ENCODE data around the gene CEP83. TPM values are rescaled to one million over a fixed set of nuclear protein-coding genes. Genes with fewer than 3 reads are reported as not detected.
"Not testable (repeated sequence)": the region's sequence is repeated elsewhere in the genome, so short reads cannot be mapped to it uniquely, and the experiment has no call there.

Gene CEP83
- total RNA-seq, 2 donors from 2014 or later, result 22.0 to 23.9 TPM

GRCh38 chr12:94458877-94459727 lies 565 bp downstream of the CEP83 start:
- ATAC-seq (replicated peaks), result peak; percentile 49
- H3K4me3 Mint-ChIP-seq, result peak overlapping the region; percentile 95
- H3K4me1 Mint-ChIP-seq, result peaks cover 25% of the 10 kb centered on the region
- no peaks in the 10 kb centered on the region for H3K9me3 Mint-ChIP-seq
- peak overlapping the region; percentile 94 for H3K27ac Mint-ChIP-seq
- H3K27me3 Mint-ChIP-seq, result peaks cover 6% of the 10 kb centered on the region
- peaks cover 32% of the 10 kb centered on the region for H3K36me3 Mint-ChIP-seq (ENCODE audit: low read depth)

- Mint-ChIP-seq H3K36me3 (ENCODE audit: low read depth) (peaks cover 50% of the 10 kb centered on the region), H3K4me1 (peaks cover 25% of the 10 kb centered on the region), H3K27me3 (peaks cover 6% of the 10 kb centered on the region), H3K4me3 (peak overlapping the region; percentile 95), H3K9me3 (no peaks in the 10 kb centered on the region), H3K27ac (peak overlapping the region; percentile 71)
- no peak for ATAC-seq (replicated peaks)
Measured at GRCh38 chr12:94457311-94457710, 2.4 kb downstream of the CEP83 start.

GRCh38 chr12:94454318-94454717 lies 5.3 kb downstream of the CEP83 start:
- H3K4me1 Mint-ChIP-seq, result peaks cover 19% of the 10 kb centered on the region

GRCh38 chr12:94445662-94446061 lies 14.0 kb downstream of the CEP83 start:
- H3K36me3 Mint-ChIP-seq (ENCODE audit: low read depth), result peaks cover 11% of the 10 kb centered on the region
- no peak overlapping the region for H3K27ac Mint-ChIP-seq
- no peak for ATAC-seq (replicated peaks)
- H3K4me3 Mint-ChIP-seq, result no peak overlapping the region
- H3K27me3 Mint-ChIP-seq, result no peaks in the 10 kb centered on the region
- H3K9me3 Mint-ChIP-seq, result no peaks in the 10 kb centered on the region
- peaks cover 7% of the 10 kb centered on the region for H3K4me1 Mint-ChIP-seq

More at GRCh38 chr12:94454318-94454717, 5.3 kb downstream of the CEP83 start:
- not testable (repeated sequence) for H3K9me3 Mint-ChIP-seq; H3K27ac Mint-ChIP-seq; H3K4me3 Mint-ChIP-seq; ATAC-seq (replicated peaks); H3K27me3 Mint-ChIP-seq
- peaks cover 54% of the 10 kb centered on the region for H3K36me3 Mint-ChIP-seq (ENCODE audit: low read depth)

- no peak overlapping the region for H3K27ac Mint-ChIP-seq
- no peaks in the 10 kb centered on the region for H3K9me3 Mint-ChIP-seq
- no peaks in the 10 kb centered on the region for H3K4me1 Mint-ChIP-seq
- H3K27me3 Mint-ChIP-seq, result no peaks in the 10 kb centered on the region
- no peak for ATAC-seq (replicated peaks)
- no peak overlapping the region for H3K4me3 Mint-ChIP-seq
- peaks cover 11% of the 10 kb centered on the region for H3K36me3 Mint-ChIP-seq (ENCODE audit: low read depth)
Measured at GRCh38 chr12:94437303-94437702, 22.4 kb downstream of the CEP83 start.

- H3K4me3 Mint-ChIP-seq, result no peak overlapping the region
- H3K9me3 Mint-ChIP-seq, result no peaks in the 10 kb centered on the region
- no peaks in the 10 kb centered on the region for H3K4me1 Mint-ChIP-seq
- peaks cover 14% of the 10 kb centered on the region for H3K36me3 Mint-ChIP-seq (ENCODE audit: low read depth)
- no peak for ATAC-seq (replicated peaks)
- H3K27me3 Mint-ChIP-seq, result no peaks in the 10 kb centered on the region
- peak overlapping the region; percentile 29 for H3K27ac Mint-ChIP-seq
Measured at GRCh38 chr12:94435511-94435927, 24.1 kb downstream of the CEP83 start.

- H3K4me3 Mint-ChIP-seq, result no peak overlapping the region
- no peaks in the 10 kb centered on the region for H3K4me1 Mint-ChIP-seq
- peaks cover 14% of the 10 kb centered on the region for H3K36me3 Mint-ChIP-seq (ENCODE audit: low read depth)
- H3K27me3 Mint-ChIP-seq, result no peaks in the 10 kb centered on the region
- H3K27ac Mint-ChIP-seq, result no peak overlapping the region
- no peak for ATAC-seq (replicated peaks)
- H3K9me3 Mint-ChIP-seq, result no peaks in the 10 kb centered on the region
Measured at GRCh38 chr12:94434171-94434570, 25.5 kb downstream of the CEP83 start.

GRCh38 chr12:94433744-94434143 lies 25.9 kb downstream of the CEP83 start:
- no peak overlapping the region for H3K27ac Mint-ChIP-seq
- no peak for ATAC-seq (replicated peaks)
- no peaks in the 10 kb centered on the region for H3K27me3 Mint-ChIP-seq
- H3K4me1 Mint-ChIP-seq, result no peaks in the 10 kb centered on the region
- peaks cover 14% of the 10 kb centered on the region for H3K36me3 Mint-ChIP-seq (ENCODE audit: low read depth)
- H3K9me3 Mint-ChIP-seq, result no peaks in the 10 kb centered on the region
- H3K4me3 Mint-ChIP-seq, result no peak overlapping the region

GRCh38 chr12:94430304-94430703 lies 29.4 kb downstream of the CEP83 start:
- H3K4me1 Mint-ChIP-seq, result peaks cover 13% of the 10 kb centered on the region
- no peak for ATAC-seq (replicated peaks)
- H3K27me3 Mint-ChIP-seq, result no peaks in the 10 kb centered on the region
- peaks cover 6% of the 10 kb centered on the region for H3K9me3 Mint-ChIP-seq
- no peak overlapping the region for H3K27ac Mint-ChIP-seq
- peaks cover 16% of the 10 kb centered on the region for H3K36me3 Mint-ChIP-seq (ENCODE audit: low read depth)
- H3K4me3 Mint-ChIP-seq, result no peak overlapping the region

- Mint-ChIP-seq H3K4me1 (peaks cover 13% of the 10 kb centered on the region), H3K9me3 (peaks cover 6% of the 10 kb centered on the region), H3K36me3 (ENCODE audit: low read depth) (peaks cover 23% of the 10 kb centered on the region), H3K27ac (no peak overlapping the region), H3K4me3 (no peak overlapping the region), H3K27me3 (no peaks in the 10 kb centered on the region)
- no peak for ATAC-seq (replicated peaks)
Measured at GRCh38 chr12:94429633-94430032, 30.0 kb downstream of the CEP83 start.

GRCh38 chr12:94429191-94429590 lies 30.5 kb downstream of the CEP83 start:
- peaks cover 6% of the 10 kb centered on the region for H3K9me3 Mint-ChIP-seq
- no peak overlapping the region for H3K4me3 Mint-ChIP-seq
- no peak for ATAC-seq (replicated peaks)
- H3K27ac Mint-ChIP-seq, result no peak overlapping the region
- peaks cover 13% of the 10 kb centered on the region for H3K4me1 Mint-ChIP-seq
- peaks cover 28% of the 10 kb centered on the region for H3K36me3 Mint-ChIP-seq (ENCODE audit: low read depth)
- H3K27me3 Mint-ChIP-seq, result no peaks in the 10 kb centered on the region

- Mint-ChIP-seq H3K27ac (peak overlapping the region; percentile 50), H3K9me3 (peaks cover 11% of the 10 kb centered on the region)
Measured at GRCh38 chr12:94427501-94428381, 31.9 kb downstream of the CEP83 start.

GRCh38 chr12:94426049-94426448 lies 33.6 kb downstream of the CEP83 start:
- H3K36me3 Mint-ChIP-seq (ENCODE audit: low read depth), result peaks cover 31% of the 10 kb centered on the region
- no peak for ATAC-seq (replicated peaks)
- H3K4me1 Mint-ChIP-seq, result peaks cover 17% of the 10 kb centered on the region
- H3K4me3 Mint-ChIP-seq, result no peak overlapping the region
- no peaks in the 10 kb centered on the region for H3K27me3 Mint-ChIP-seq
- H3K27ac Mint-ChIP-seq, result no peak overlapping the region
- peaks cover 21% of the 10 kb centered on the region for H3K9me3 Mint-ChIP-seq

More at GRCh38 chr12:94427501-94428381, 31.9 kb downstream of the CEP83 start:
- peak; percentile 90 for ATAC-seq (replicated peaks)
- Mint-ChIP-seq H3K4me1 (peaks cover 17% of the 10 kb centered on the region), H3K36me3 (ENCODE audit: low read depth) (peaks cover 28% of the 10 kb centered on the region), H3K4me3 (peak overlapping the region; percentile 11), H3K27me3 (no peaks in the 10 kb centered on the region)

GRCh38 chr12:94424830-94425229 lies 34.8 kb downstream of the CEP83 start:
- H3K27ac Mint-ChIP-seq; H3K4me3 Mint-ChIP-seq; H3K27me3 Mint-ChIP-seq; ATAC-seq (replicated peaks): not testable (repeated sequence)
- Mint-ChIP-seq H3K4me1 (peaks cover 17% of the 10 kb centered on the region), H3K36me3 (ENCODE audit: low read depth) (peaks cover 31% of the 10 kb centered on the region), H3K9me3 (peaks cover 21% of the 10 kb centered on the region)

All from activated T-helper 17 cell treated with anti-CD3 and anti-CD28 coated beads, Interleukin-2, amount 50 U/mL, for 72 hours (primary cell).